ENCODE measurements around the gene ZNF678. TPM values are rescaled to one million over a fixed set of nuclear protein-coding genes. Genes with fewer than 3 reads are reported as not detected.
A peak's percentile ranks its signal among the peaks of the same experiment; 100 is the strongest.

ZNF678 gene
- total RNA-seq, 4 donors from 2014 or later = 4.3 to 10.0 (median 6.3) TPM

DNA sequence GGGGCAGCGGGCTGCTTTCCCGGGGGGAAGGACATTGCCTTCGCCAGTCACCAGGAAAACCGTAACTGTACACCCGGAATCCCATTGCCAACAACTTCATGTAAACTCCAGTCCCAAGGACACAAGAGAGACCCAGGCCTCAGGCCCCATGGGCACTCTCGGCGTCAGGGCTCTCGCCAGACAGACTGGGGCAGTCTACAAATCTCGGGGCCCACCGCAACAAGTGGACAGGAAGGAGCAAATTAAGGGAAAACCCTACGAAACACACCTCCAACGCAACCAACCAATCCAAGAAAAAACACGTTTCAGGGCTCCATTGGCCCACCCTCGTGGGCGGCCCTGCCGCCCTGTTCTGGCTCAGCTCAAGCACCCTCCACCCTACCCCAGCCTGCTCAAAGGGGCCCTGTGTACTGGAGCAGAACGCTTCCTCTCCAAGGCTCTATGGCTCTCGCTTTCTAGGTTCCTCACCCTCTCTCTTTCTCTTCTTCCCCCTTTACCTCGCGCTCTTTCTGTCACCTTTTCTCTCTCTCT, 4.6 kb upstream of the ZNF678 start:
- no peak for ATAC-seq
- Histone ChIP-seq H3K27ac (no peak overlapping the region), H3K9me3 (no peaks in the 10 kb centered on the region), H3K4me1 (peaks cover 0 to 11% (median 0%) of the 10 kb centered on the region in 3 donors), H3K27me3 (peaks cover 41% of the 10 kb centered on the region), H3K36me3 (no peaks in the 10 kb centered on the region), H3K4me3 (no peak overlapping the region)
- TF ChIP-seq EP300 (IDR thresholded peaks at IDR 0.05) = no peak
- TF ChIP-seq POLR2A (IDR thresholded peaks at IDR 0.05) = no peak
- TF ChIP-seq POLR2AphosphoS5 (IDR thresholded peaks at IDR 0.05) = no peak
- TF ChIP-seq, protein P1, sequence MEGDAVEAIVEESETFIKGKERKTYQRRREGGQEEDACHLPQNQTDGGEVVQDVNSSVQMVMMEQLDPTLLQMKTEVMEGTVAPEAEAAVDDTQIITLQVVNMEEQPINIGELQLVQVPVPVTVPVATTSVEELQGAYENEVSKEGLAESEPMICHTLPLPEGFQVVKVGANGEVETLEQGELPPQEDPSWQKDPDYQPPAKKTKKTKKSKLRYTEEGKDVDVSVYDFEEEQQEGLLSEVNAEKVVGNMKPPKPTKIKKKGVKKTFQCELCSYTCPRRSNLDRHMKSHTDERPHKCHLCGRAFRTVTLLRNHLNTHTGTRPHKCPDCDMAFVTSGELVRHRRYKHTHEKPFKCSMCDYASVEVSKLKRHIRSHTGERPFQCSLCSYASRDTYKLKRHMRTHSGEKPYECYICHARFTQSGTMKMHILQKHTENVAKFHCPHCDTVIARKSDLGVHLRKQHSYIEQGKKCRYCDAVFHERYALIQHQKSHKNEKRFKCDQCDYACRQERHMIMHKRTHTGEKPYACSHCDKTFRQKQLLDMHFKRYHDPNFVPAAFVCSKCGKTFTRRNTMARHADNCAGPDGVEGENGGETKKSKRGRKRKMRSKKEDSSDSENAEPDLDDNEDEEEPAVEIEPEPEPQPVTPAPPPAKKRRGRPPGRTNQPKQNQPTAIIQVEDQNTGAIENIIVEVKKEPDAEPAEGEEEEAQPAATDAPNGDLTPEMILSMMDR (IDR thresholded peaks at IDR 0.05) = no peak
- 64 to 74% methylated on average over 4 to 10 of the region's 20 CpGs for WGBS, 2 donors (ENCODE audit: low coverage in 1 of 2)

DNA sequence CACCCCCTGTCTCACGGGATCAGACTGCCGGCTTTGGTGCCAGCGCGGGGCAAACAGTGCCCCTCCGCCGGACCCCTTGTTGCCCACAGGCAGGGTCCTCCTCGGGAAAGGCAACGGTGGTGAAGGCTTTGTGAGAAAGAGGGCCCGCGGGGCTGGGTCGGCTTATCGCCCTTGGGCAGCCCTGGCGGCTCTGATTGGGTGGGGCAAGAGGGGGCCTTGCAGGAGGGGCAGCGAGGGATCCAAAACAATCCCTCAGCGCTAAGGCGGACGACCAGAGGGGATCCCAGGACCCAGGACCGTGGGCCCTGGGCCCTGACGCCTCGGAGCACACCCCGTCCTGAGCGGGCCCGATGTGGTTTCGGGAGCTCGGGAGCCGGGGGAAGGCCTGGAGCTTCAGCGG, 3.9 kb upstream of the ZNF678 start:
- Histone ChIP-seq H3K27ac (no peak overlapping the region), H3K4me1 (peaks cover 0 to 17% (median 0%) of the 10 kb centered on the region in 3 donors), H3K9me3 (no peaks in the 10 kb centered on the region), H3K27me3 (peaks cover 41% of the 10 kb centered on the region), H3K36me3 (no peaks in the 10 kb centered on the region), H3K4me3 (no peak overlapping the region)
- no peak for ATAC-seq
- no CpG with 5 or more reads among the region's 27 CpGs for WGBS, 2 donors (ENCODE audit: low coverage in 1 of 2)
- TF ChIP-seq POLR2AphosphoS5 (IDR thresholded peaks at IDR 0.05) (no peak), EP300 (IDR thresholded peaks at IDR 0.05) (no peak)

DNA sequence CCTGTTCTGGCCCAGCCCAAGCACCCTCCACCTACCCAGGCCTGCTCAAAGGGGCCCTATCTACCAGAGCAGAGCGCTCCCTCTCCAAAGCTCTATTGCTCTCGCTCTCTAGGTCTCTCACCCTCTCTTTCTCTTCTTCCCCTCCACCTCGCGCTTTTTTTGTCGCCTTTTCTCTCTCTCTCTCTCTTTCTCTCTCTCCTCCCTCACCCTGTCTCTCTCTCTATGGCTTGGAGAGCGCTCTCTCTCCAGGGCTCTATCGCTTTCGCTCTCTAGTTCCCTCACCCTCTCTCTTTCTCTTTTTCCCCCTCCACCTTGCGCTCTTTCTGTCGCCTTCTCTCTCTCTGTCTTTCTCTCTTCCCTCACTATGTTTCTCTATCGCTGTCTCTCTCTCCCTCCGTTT, 3.4 kb upstream of the ZNF678 start:
- Histone ChIP-seq H3K27ac (no peak overlapping the region), H3K36me3 (no peaks in the 10 kb centered on the region), H3K4me3 (no peak overlapping the region), H3K27me3 (peaks cover 41% of the 10 kb centered on the region), H3K4me1 (peaks cover 0 to 21% (median 0%) of the 10 kb centered on the region in 3 donors), H3K9me3 (no peaks in the 10 kb centered on the region)
- TF ChIP-seq POLR2AphosphoS5 (IDR thresholded peaks at IDR 0.05) = no peak
- TF ChIP-seq EP300 (IDR thresholded peaks at IDR 0.05) = no peak
- no peak for TF ChIP-seq POLR2A (IDR thresholded peaks at IDR 0.05)
- TF ChIP-seq, protein P1 (IDR thresholded peaks at IDR 0.05) = no peak
- 71 to 72% methylated on average over 10 to 12 of the region's 12 CpGs for WGBS, 2 donors (ENCODE audit: low coverage in 1 of 2)
- no peak for ATAC-seq

DNA sequence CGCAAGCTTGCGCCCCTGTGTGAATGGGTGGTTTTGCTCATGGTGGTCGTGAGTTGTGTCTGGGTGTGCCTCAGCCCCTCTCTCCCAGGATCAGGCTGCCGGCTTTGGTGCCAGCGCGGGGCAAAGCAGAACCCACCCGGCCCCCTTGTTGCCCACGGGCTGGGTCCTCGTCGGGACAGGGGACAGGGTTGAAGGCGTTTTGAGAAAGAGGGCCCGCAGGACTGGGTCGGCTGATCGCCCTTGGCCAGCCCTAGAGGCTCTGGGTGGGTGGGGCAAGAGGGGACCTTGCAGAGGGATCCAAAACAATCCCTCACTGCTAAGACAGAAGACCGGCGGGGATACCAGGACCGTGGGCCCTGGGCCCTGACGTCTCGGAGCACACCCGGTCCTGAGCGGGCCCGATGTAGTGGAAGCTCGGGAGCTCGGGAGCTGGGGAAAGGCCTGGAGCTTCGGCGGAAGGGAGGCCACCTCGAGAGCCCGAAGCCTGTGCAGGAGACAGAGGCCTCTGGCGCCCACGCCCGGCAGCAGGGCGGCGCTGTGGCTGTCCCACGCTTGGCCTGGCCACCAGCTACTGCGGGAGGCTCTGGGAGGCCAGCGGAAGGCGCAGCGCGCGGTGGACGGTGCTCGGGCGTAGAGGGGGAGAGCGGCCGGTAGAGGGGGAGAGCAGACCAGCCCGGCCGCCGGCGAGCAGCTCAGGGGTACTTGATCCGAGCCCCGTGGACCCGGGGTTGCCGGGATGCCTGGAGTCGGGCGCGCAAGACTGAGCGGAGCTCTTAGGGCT, 2.8 kb upstream of the ZNF678 start:
- Histone ChIP-seq H3K4me3 (peak overlapping the region in 1 of 2 donors; percentile 35), H3K4me1 (peaks cover 0 to 21% (median 0%) of the 10 kb centered on the region in 3 donors), H3K36me3 (no peaks in the 10 kb centered on the region), H3K27ac (no peak overlapping the region), H3K9me3 (no peaks in the 10 kb centered on the region), H3K27me3 (peaks cover 41% of the 10 kb centered on the region)
- WGBS, 2 donors (ENCODE audit: low coverage in 1 of 2) = 83% methylated on average over 1 of the region's 57 CpGs; no CpG with 5 or more reads in 1 of the 2 donors
- TF ChIP-seq, protein P1 (IDR thresholded peaks at IDR 0.05) = peak in 1 of 4 experiments; percentile 29
- no peak for TF ChIP-seq POLR2AphosphoS5 (IDR thresholded peaks at IDR 0.05)
- ATAC-seq = no peak

DNA sequence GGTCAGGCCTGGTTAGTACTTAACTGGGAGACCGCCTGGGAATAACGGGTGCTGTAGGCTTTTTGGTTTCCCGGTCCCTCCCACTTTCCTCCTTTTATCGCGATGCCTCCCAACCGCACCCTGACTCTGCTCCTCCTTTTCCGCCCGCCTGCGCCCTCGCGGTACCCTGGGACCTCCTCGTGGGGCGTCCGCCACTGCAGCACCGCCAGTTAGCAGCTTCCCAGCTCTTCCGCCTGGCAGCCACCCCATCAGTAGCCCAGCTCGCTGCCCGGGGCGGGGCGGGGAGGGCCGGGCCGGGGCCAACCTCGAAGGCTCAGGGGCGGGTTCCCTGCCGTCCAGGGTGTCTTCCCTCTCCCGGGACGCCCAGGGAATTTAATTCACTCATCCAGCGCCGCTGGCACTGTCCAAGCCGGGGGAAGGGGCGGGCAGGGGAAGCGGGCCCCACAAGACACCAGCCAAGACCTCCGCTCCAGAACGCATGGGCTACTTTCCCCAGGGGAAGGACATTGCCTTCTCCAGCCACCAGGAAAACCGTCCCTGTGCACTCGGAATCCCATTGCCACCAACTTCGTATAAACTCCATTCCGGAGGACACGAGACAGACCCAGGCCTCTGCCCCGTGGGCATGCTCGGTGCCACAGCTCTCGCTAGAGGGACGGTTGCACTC, 2.0 kb upstream of the ZNF678 start:
- Histone ChIP-seq H3K36me3 (no peaks in the 10 kb centered on the region), H3K4me3 (peak overlapping the region in 1 of 2 donors; percentile 35), H3K27me3 (peaks cover 41% of the 10 kb centered on the region), H3K4me1 (peaks cover 0 to 25% (median 0%) of the 10 kb centered on the region in 3 donors), H3K27ac (no peak overlapping the region), H3K9me3 (no peaks in the 10 kb centered on the region)
- no peak for ATAC-seq
- no peak for TF ChIP-seq POLR2AphosphoS5 (IDR thresholded peaks at IDR 0.05)
- no peak for TF ChIP-seq POLR2A (IDR thresholded peaks at IDR 0.05)
- no peak for TF ChIP-seq EP300 (IDR thresholded peaks at IDR 0.05)
- 20% methylated on average over 1 of the region's 43 CpGs; no CpG with 5 or more reads in 1 of the 2 donors for whole genome bisulfite sequencing, 2 donors (ENCODE audit: low coverage in 1 of 2)

All from gastroesophageal sphincter (tissue), 4 donors.